ENCODE measurements around the gene HIPK3.

DNA sequence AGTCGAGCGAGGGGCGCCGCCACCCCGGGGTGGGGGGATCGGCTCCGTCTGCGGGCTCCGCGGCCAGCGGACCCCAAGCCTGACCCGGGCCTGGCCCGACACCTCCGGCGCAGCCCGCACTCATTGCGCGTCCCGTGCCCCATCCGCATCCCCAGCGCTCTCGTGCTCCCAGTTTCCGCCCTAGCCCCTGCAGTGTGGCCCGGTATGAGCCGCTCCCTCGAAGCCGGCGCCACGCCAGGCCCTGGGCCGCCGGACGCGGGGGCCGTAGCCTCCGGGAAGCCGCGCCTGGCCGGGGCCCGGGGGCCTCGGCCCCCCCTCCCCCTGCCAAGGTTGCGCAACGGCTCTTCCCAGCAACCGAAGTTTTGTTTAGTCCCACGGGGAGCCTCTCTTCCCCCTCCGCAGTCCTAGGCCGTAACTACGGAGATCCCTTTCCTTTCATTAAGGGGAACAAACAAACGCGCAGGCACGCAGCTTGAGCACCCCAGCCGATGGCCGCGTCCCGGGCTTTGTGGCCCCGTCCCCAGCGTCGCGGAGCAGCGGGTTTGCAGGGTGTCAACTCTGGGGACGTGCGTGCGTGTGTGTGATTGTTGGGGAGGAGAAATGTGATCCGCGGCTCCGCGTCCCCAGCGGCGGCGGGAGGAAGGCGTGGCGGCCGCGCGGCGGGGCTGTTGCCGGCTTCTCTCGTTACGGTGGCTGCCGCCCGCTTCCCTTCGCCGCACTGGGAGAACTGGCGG, 883 bp downstream of the HIPK3 start:
- no peak for TF ChIP-seq CTCF (IDR thresholded peaks at IDR 0.05)
- no peak for TF ChIP-seq POLR2A (IDR thresholded peaks at IDR 0.05)
